Measurements from ENCODE around the gene TTC39B.

GRCh38 chr9:15132091-15132490 is 174.9 kb downstream of the TTC39B start:
- TF ChIP-seq CTCF (conservative IDR thresholded peaks at IDR 0.05 in 1 of 2, IDR thresholded peaks at IDR 0.05 in 1 of 2; ENCODE audit: extremely low read depth in 1 of 2, insufficient read depth in 1 of 2, low read depth in 1 of 2, low read length in 2 of 2): no peak
- no peak for TF ChIP-seq EZH2 (IDR thresholded peaks at IDR 0.05; ENCODE audit: borderline replicate concordance, low read length)

All from mammary epithelial cell (primary cell).